A549 (cell line): ENCODE measurements around the gene ENTHD1.

ENCODE experiments used
- BCL3 ChIP-seq: fragments of >200 bp; sonication (Bioruptor Twin); formaldehyde crosslinking; IDR thresholded peaks from 3 replicates; pipeline ENCODE4 v1.6.1; 2016
- CEBPB ChIP-seq, 2 experiments: fragments of >200 bp in 1 of 2; sonication (Bioruptor Twin) in 1 of 2; formaldehyde crosslinking in 1 of 2; IDR thresholded peaks; 2 replicates each; pipeline ENCODE4 v1.6.1; 2012 to 2016
- CTCF ChIP-seq: fragments of >200 bp; sonication (Bioruptor Twin); formaldehyde crosslinking; IDR thresholded peaks from 3 replicates; pipeline ENCODE4 v1.5.1; 2016
- MAX ChIP-seq: IDR thresholded peaks from 2 replicates; pipeline ENCODE4 v1.6.1; 2012
- MYC ChIP-seq: IDR thresholded peaks from 2 replicates; pipeline ENCODE4 v1.6.1; 2012; ENCODE audit warnings: mild to moderate bottlenecking, inconsistent platforms, low read length, improper control_type of control experiment, borderline replicate concordance
- NR3C1 ChIP-seq: fragments of >200 bp; sonication (Bioruptor Twin); formaldehyde crosslinking; IDR thresholded peaks from 3 replicates; pipeline ENCODE4 v1.6.1; 2017
- RCOR1 ChIP-seq: fragments of 150-350 bp; IDR thresholded peaks from 2 replicates; pipeline ENCODE4 v1.6.1; 2014; ENCODE audit warnings: antibody characterized with exemption, low read length, low read depth
- RFX5 ChIP-seq: fragments of 450-650 bp; IDR thresholded peaks from 2 replicates; pipeline ENCODE4 v1.7.1; 2014; ENCODE audit warnings: antibody characterized with exemption, mild to moderate bottlenecking, moderate library complexity
- RNF2 ChIP-seq: fragments of 200-600 bp; sonication (generic); IDR thresholded peaks from 2 replicates; pipeline ENCODE4 v1.6.1; 2016; ENCODE audit warnings: low read depth, mild to moderate bottlenecking, antibody characterized with exemption, moderate library complexity, borderline replicate concordance
- SMC3 ChIP-seq: fragments of >200 bp; sonication (Bioruptor Twin); formaldehyde crosslinking; IDR thresholded peaks from 3 replicates; pipeline ENCODE4 v1.6.1; 2018; ENCODE audit warnings: inconsistent platforms

- TF ChIP-seq CTCF (no peak), RCOR1 (no peak), MYC (no peak), RNF2 (no peak), BCL3 (no peak), MAX (no peak), SMC3 (no peak), RFX5 (no peak), NR3C1 (no peak), CEBPB (IDR thresholded peaks at IDR 0.05) (no peak)
Observed at GRCh38 chr22:39750759-39751158, 142.8 kb downstream of the ENTHD1 start.
